NCI-H82 (cell line): ENCODE data around the gene KRTAP26-1.

ENCODE experiments used
- DNase-seq: peaks from one replicate; lab custom pipeline; 2025; lab: John Stamatoyannopoulos, UW

The KRTAP26-1 gene

DNA sequence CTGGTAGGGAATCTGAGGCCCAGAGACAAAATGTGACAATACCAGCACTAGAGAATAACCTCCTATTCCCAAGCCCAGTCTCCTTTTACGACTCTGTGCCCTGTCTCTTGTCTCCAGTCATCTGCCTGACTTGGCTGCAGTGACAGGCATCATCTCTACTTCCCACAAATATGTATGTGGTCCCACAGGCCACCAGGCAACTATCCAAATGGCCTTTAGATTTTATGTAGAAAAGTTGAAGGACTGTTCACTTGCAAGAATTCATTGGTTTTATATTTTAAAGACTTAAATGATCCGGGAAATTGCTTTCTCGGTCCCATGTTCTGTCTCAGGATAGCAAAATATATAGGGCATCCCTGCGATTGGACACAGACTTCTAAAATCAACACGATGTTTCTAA lies 49.0 kb downstream of the KRTAP26-1 start:
- no peak for DNase-seq

DNA sequence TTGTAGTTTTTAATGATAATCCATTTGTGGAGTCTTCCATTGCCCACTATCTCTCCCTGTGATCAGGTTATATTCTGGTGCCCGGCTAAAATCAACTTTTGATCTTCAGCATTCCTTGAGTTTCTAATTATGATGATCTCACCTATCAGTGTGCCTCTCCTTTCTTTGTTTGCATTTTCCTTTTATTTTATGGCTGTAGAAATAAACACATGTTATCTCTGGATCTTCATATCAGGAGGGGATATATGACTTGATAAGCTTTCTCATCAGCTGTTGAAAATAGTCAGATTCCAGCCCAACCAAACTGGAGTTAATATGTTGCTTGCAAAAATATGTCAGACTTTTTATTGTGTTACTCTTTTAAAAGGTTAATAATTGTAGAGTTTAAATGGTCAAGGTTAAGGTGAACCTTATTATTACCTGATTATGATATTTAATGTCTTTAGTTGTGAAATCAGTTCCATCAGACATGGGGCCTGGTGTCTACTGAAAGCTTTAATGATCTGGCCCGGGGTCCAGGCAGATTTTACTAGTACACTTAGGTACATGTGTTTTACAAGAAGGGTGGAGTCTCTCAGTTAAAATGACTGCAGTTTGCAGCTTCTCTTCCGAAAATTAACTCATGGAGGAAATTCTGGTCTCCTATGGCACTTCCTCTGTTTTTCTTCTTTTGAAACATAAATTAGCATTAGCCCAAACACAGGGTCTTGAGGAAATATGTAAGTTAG lies 50.1 kb downstream of the KRTAP26-1 start:
- DNase-seq = no peak
